Neural progenitor cell (in vitro differentiated cells): ENCODE results near the gene SMYD3.
"Not testable (repeated sequence)": the region's sequence is repeated elsewhere in the genome, so short reads cannot be mapped to it uniquely, and the experiment has no call there.

Experiments used
- EZH2phosphoT487 ChIP-seq: fragments of 200-600 bp; sonication (generic); IDR thresholded peaks from 2 replicates; pipeline ENCODE4 v1.6.1; 2017; ENCODE audit warnings: antibody characterized with exemption
- TF ChIP-seq, protein P1 (sequence below): fragments of 200-600 bp; sonication (generic); IDR thresholded peaks from 2 replicates; pipeline ENCODE4 v1.5.1; 2017; ENCODE audit warnings: antibody characterized with exemption, mild to moderate bottlenecking

DNA sequence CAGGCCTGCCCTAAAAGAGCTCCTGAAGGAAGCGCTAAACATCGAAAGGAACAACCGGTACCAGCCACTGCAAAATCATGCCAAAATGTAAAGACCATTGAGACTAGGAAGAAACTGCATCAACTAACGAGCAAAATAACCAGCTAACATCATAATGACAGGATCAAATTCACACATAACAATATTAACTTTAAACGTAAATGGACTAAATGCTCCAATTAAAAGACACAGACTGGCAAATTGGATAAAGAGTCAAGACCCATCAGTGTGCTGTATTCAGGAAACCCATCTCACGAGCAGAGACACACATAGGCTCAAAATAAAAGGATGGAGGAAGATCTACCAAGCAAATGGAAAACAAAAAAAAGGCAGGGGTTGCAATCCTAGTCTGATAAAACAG is 688.7 kb downstream of the SMYD3 start:
- TF ChIP-seq EZH2phosphoT487: not testable (repeated sequence)
- TF ChIP-seq, protein P1, sequence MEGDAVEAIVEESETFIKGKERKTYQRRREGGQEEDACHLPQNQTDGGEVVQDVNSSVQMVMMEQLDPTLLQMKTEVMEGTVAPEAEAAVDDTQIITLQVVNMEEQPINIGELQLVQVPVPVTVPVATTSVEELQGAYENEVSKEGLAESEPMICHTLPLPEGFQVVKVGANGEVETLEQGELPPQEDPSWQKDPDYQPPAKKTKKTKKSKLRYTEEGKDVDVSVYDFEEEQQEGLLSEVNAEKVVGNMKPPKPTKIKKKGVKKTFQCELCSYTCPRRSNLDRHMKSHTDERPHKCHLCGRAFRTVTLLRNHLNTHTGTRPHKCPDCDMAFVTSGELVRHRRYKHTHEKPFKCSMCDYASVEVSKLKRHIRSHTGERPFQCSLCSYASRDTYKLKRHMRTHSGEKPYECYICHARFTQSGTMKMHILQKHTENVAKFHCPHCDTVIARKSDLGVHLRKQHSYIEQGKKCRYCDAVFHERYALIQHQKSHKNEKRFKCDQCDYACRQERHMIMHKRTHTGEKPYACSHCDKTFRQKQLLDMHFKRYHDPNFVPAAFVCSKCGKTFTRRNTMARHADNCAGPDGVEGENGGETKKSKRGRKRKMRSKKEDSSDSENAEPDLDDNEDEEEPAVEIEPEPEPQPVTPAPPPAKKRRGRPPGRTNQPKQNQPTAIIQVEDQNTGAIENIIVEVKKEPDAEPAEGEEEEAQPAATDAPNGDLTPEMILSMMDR: not testable (repeated sequence)
